ENCODE measurements around the gene HDHD5.

DNA sequence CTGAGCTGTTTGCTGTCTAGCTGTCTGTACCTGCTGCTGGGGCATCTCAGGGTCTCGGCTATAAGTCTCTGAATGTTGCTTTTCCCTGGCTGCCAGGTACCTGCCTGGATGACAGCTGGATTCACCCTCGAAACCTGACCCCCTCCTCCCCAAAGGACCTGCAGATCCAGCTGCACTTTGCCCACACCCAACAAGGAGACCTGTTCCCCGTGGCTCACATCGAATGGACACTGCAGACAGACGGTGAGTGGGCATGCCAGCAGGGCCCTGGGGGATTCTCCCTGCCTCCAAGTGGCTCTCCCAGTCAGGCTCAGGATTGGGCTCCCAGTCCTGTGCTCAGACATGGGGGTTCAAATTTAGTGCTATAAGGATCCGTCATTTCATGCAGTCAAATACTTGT, 61.4 kb downstream of the HDHD5 start:
- TF ChIP-seq, protein P1, sequence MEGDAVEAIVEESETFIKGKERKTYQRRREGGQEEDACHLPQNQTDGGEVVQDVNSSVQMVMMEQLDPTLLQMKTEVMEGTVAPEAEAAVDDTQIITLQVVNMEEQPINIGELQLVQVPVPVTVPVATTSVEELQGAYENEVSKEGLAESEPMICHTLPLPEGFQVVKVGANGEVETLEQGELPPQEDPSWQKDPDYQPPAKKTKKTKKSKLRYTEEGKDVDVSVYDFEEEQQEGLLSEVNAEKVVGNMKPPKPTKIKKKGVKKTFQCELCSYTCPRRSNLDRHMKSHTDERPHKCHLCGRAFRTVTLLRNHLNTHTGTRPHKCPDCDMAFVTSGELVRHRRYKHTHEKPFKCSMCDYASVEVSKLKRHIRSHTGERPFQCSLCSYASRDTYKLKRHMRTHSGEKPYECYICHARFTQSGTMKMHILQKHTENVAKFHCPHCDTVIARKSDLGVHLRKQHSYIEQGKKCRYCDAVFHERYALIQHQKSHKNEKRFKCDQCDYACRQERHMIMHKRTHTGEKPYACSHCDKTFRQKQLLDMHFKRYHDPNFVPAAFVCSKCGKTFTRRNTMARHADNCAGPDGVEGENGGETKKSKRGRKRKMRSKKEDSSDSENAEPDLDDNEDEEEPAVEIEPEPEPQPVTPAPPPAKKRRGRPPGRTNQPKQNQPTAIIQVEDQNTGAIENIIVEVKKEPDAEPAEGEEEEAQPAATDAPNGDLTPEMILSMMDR (IDR thresholded peaks at IDR 0.05) = no peak
- no peak for TF ChIP-seq EZH2phosphoT487 (IDR thresholded peaks at IDR 0.05)
- TF ChIP-seq EZH2 (IDR thresholded peaks at IDR 0.05) = no peak

Data from neural progenitor cell (in vitro differentiated cells).